H1 (cell line): Measurements from ENCODE around the gene OBSL1. TPM values are rescaled to one million over a fixed set of nuclear protein-coding genes. Genes with fewer than 3 reads are reported as not detected.

Source experiments
- CTCF ChIA-PET: fragments of 300-600 bp; sonication (Branson Sonifier 250); formaldehyde crosslinking; loops from one replicate; lab custom pipeline; 2021; ENCODE audit not compliant: partially characterized antibody; lab: Charles Lee
- POLR2A ChIA-PET: fragments of 300-600 bp; sonication (Branson Sonifier 250); formaldehyde crosslinking; loops from one replicate; lab custom pipeline; 2021; ENCODE audit warnings: inconsistent platforms; ENCODE audit not compliant: partially characterized antibody; lab: Charles Lee
- DNase-seq, 2 experiments: peaks; one replicate each; pipeline versions ENCODE4 v3.0.0 to v3.0.0-alpha.2; 2010 to 2022; ENCODE audit warnings: low spot score in 2 of 2, low read depth in 1 of 2, mixed read lengths in 1 of 2
- FAIRE-seq: peaks from 2 replicates; lab custom pipeline; 2011; peaks lifted over from hg19 to GRCh38; lab: Jason Lieb, UNC
- H2AFZ ChIP-seq: 2 replicates; pipeline ENCODE4 v1.8.1; 2012; ENCODE audit warnings: low read length, inconsistent platforms
- H2AK5ac ChIP-seq: 2 replicates; pipeline ENCODE4 v1.6.1; 2013; ENCODE audit warnings: low read depth, low read length
- H2BK120ac ChIP-seq: replicated peaks from 2 replicates; pipeline ENCODE3; 2013; ENCODE audit warnings: low read depth, low read length, inconsistent platforms
- H2BK12ac ChIP-seq: 2 replicates; pipeline ENCODE4 v1.6.1; 2013; ENCODE audit warnings: low read depth, low read length
- H2BK15ac ChIP-seq: 2 replicates; pipeline ENCODE4 v1.6.1; 2013; ENCODE audit warnings: low read length
- H2BK20ac ChIP-seq: 2 replicates; pipeline ENCODE4 v1.6.1; 2013; ENCODE audit warnings: low read length
- H2BK5ac ChIP-seq: 2 replicates; pipeline ENCODE4 v1.6.1; 2013; ENCODE audit warnings: low read depth, low read length
- H3K14ac ChIP-seq: 2 replicates; pipeline ENCODE4 v1.6.1; 2013; ENCODE audit warnings: inconsistent platforms; ENCODE audit not compliant: insufficient read length
- H3K18ac ChIP-seq: 2 replicates; pipeline ENCODE4 v1.6.1; 2013; ENCODE audit warnings: low read length; ENCODE audit errors: extremely low read depth
- H3K23ac ChIP-seq: 2 replicates; pipeline ENCODE4 v1.6.1; 2013; ENCODE audit warnings: inconsistent platforms; ENCODE audit not compliant: insufficient read length
- H3K23me2 ChIP-seq: 2 replicates; pipeline ENCODE4 v1.6.1; 2013; ENCODE audit warnings: low read depth, low read length
- H3K27ac ChIP-seq: 2 replicates; pipeline ENCODE4 v1.6.1; 2011; ENCODE audit warnings: low read depth, low read length, inconsistent platforms
- H3K27me3 ChIP-seq, 4 experiments: replicated peaks in 1 of 4; 1 replicate in 1 of 4; 2 replicates in 3 of 4; pipeline versions ENCODE4 v1.6.1 to v1.8.1; 2011 to 2013; ENCODE audit warnings: low read length in 3 of 4, mild to moderate bottlenecking in 3 of 4, inconsistent platforms in 2 of 4, mixed read lengths in 2 of 4, moderate library complexity in 1 of 4; ENCODE audit not compliant: control insufficient read depth in 3 of 4, insufficient read depth in 3 of 4; ENCODE audit errors: extremely low read depth in 1 of 4
- H3K36me3 ChIP-seq, 4 experiments: 2 replicates each; pipeline versions ENCODE4 v1.6.1 to v1.8.1; 2011 to 2013; ENCODE audit warnings: mild to moderate bottlenecking in 4 of 4, low read length in 3 of 4, moderate library complexity in 2 of 4, control low read depth in 1 of 4, inconsistent platforms in 1 of 4; ENCODE audit not compliant: insufficient read depth in 4 of 4, control insufficient read depth in 2 of 4
- H3K4ac ChIP-seq: replicated peaks from 2 replicates; pipeline ENCODE3; 2013; ENCODE audit warnings: low read length, low read depth, mixed read lengths, inconsistent platforms; ENCODE audit not compliant: insufficient read length
- H3K4me1 ChIP-seq, 4 experiments: replicated peaks in 1 of 4; 1 replicate in 1 of 4; 2 replicates in 3 of 4; pipeline versions ENCODE4 v1.6.1 to v1.8.1; 2011 to 2013; ENCODE audit warnings: low read length in 3 of 4, inconsistent platforms in 2 of 4, mixed read lengths in 1 of 4; ENCODE audit not compliant: insufficient read depth in 4 of 4, control insufficient read depth in 3 of 4
- H3K4me2 ChIP-seq, 2 experiments: 2 replicates each; pipeline versions ENCODE4 v1.6.1 to v1.8.1; 2011 to 2013; ENCODE audit warnings: low read depth in 2 of 2, low read length in 2 of 2, control low read depth in 1 of 2, inconsistent platforms in 1 of 2, mild to moderate bottlenecking in 1 of 2; ENCODE audit not compliant: insufficient read depth in 1 of 2
- H3K4me3 ChIP-seq, 4 experiments: fragments of 200-600, 300-600 bp in 1 of 4; sonication (generic), shearing (Covaris generic), sonication (Bioruptor Twin) in 1 of 4; 2 replicates each; pipeline versions ENCODE4 v1.5.1 to v1.8.1; 2011 to 2016; ENCODE audit warnings: low read length in 4 of 4, low read depth in 3 of 4, control low read depth in 2 of 4, inconsistent platforms in 2 of 4, mild to moderate bottlenecking in 2 of 4, mixed read lengths in 1 of 4, moderate library complexity in 1 of 4; ENCODE audit not compliant: insufficient read depth in 2 of 4; ENCODE audit errors: extremely low read depth in 1 of 4
- H3K56ac ChIP-seq: replicated peaks from 2 replicates; pipeline ENCODE3; 2013; ENCODE audit warnings: low read depth, mild to moderate bottlenecking, mixed read lengths, low read length, inconsistent platforms; ENCODE audit not compliant: insufficient read length
- H3K79me1 ChIP-seq: 2 replicates; pipeline ENCODE4 v1.6.1; 2013; ENCODE audit warnings: low read depth, low read length, control low read depth
- H3K79me2 ChIP-seq, 2 experiments: 2 replicates each; pipeline versions ENCODE4 v1.6.1 to v1.8.1; 2012 to 2013; ENCODE audit warnings: low read length in 2 of 2, mild to moderate bottlenecking in 2 of 2, inconsistent platforms in 1 of 2; ENCODE audit not compliant: insufficient read depth in 2 of 2, control insufficient read depth in 1 of 2
- H3K9ac ChIP-seq, 4 experiments: replicated peaks in 1 of 4; 1 replicate in 1 of 4; 2 replicates in 3 of 4; pipeline versions ENCODE4 v1.6.1 to v1.8.1; 2011 to 2013; ENCODE audit warnings: low read depth in 3 of 4, low read length in 3 of 4, control low read depth in 2 of 4, mild to moderate bottlenecking in 2 of 4, moderate library complexity in 2 of 4, inconsistent platforms in 1 of 4; ENCODE audit errors: extremely low read depth in 1 of 4
- H3K9me3 ChIP-seq, 2 experiments: 2 replicates each; pipeline versions ENCODE4 v1.6.1 to v1.8.1; 2012 to 2013; ENCODE audit warnings: mild to moderate bottlenecking in 2 of 2, moderate library complexity in 2 of 2, control low read depth in 1 of 2, inconsistent platforms in 1 of 2, low read depth in 1 of 2, low read length in 1 of 2, mixed read lengths in 1 of 2; ENCODE audit not compliant: insufficient read depth in 2 of 2
- H4K20me1 ChIP-seq, 2 experiments: replicated peaks in 1 of 2; 2 replicates each; pipeline versions ENCODE3 to v1.8.1; 2011 to 2013; ENCODE audit warnings: inconsistent platforms in 2 of 2, low read length in 2 of 2, mild to moderate bottlenecking in 1 of 2; ENCODE audit not compliant: insufficient read depth in 2 of 2, control insufficient read depth in 1 of 2
- H4K5ac ChIP-seq: 2 replicates; pipeline ENCODE4 v1.6.1; 2013; ENCODE audit warnings: low read length, low read depth, mixed read lengths, inconsistent platforms; ENCODE audit not compliant: insufficient read length
- H4K8ac ChIP-seq: 2 replicates; pipeline ENCODE4 v1.8.0; 2013; ENCODE audit warnings: mild to moderate bottlenecking, moderate library complexity, low read length, inconsistent platforms; ENCODE audit not compliant: insufficient read depth; ENCODE audit errors: extremely low read depth
- H4K91ac ChIP-seq: replicated peaks from 2 replicates; pipeline ENCODE3; 2013; ENCODE audit warnings: low read length, mixed read lengths, inconsistent platforms; ENCODE audit not compliant: insufficient read length
- ATF2 ChIP-seq: IDR thresholded peaks from 2 replicates; pipeline ENCODE4 v1.6.1; 2012; ENCODE audit warnings: low read length, inconsistent platforms
- CBX8 ChIP-seq: fragments of 300-800, 300-1000 bp; sonication (generic); IDR thresholded peaks from 2 replicates; pipeline ENCODE4 v1.7.1; 2016; ENCODE audit warnings: low read depth, low read length, borderline replicate concordance
- CHD1 ChIP-seq: IDR thresholded peaks from 2 replicates; pipeline ENCODE4 v1.6.1; 2012; ENCODE audit warnings: low read depth, low read length, improper control_type of control experiment
- CHD2 ChIP-seq: IDR thresholded peaks from 2 replicates; pipeline ENCODE4 v1.6.1; 2012; ENCODE audit warnings: low read length, improper control_type of control experiment
- HDAC2 ChIP-seq, 2 experiments: fragments of 300-600 bp in 1 of 2; sonication (generic) in 1 of 2; IDR thresholded peaks; 2 replicates each; pipeline ENCODE4 v1.6.1; 2011 to 2012; ENCODE audit warnings: low read depth in 2 of 2, low read length in 2 of 2, mild to moderate bottlenecking in 2 of 2, moderate library complexity in 2 of 2, borderline replicate concordance in 1 of 2, inconsistent platforms in 1 of 2
- JUN ChIP-seq: IDR thresholded peaks from 2 replicates; pipeline ENCODE4 v1.6.1; 2011; ENCODE audit warnings: low read depth, mild to moderate bottlenecking, improper control_type of control experiment, low read length
- MAX ChIP-seq: IDR thresholded peaks from 2 replicates; pipeline ENCODE4 v1.6.1; 2012; ENCODE audit warnings: inconsistent platforms
- RXRA ChIP-seq: IDR thresholded peaks from 2 replicates; pipeline ENCODE4 v1.6.1; 2011; ENCODE audit warnings: low read depth, mild to moderate bottlenecking, low read length, moderate library complexity; ENCODE audit not compliant: insufficient read depth
- SP4 ChIP-seq: IDR thresholded peaks from 2 replicates; pipeline ENCODE4 v1.6.1; 2012; ENCODE audit warnings: low read length, inconsistent platforms
- TAF7 ChIP-seq: optimal IDR thresholded peaks from 2 replicates; pipeline ENCODE3; 2011; ENCODE audit warnings: low read depth, mild to moderate bottlenecking, inconsistent platforms, low read length, moderate library complexity, borderline replicate concordance
- TEAD4 ChIP-seq: IDR thresholded peaks from 2 replicates; pipeline ENCODE4 v1.6.1; 2012; ENCODE audit warnings: low read depth, low read length, inconsistent platforms, mixed read lengths
- WGBS, 2 experiments: shearing (Covaris generic) in 1 of 2; methylation state at CpG; one replicate each; pipeline versions ENCODE4 v1.1.6 to v1.1.7; 2013 to 2015; ENCODE audit warnings: low lambda C conversion rate in 2 of 2, mixed read lengths in 2 of 2, inconsistent platforms in 1 of 2, low coverage in 1 of 2, missing lambda C conversion rate in 1 of 2; ENCODE audit not compliant: insufficient replicate concordance in 2 of 2, insufficient coverage in 1 of 2, insufficient read length in 1 of 2; ENCODE audit errors: extremely low coverage in 1 of 2, missing lambda C conversion rate in 1 of 2; 5-methylcytosine and 5-hydroxymethylcytosine counted together
- polyA plus RNA-seq, 7 experiments: library from polyadenylated mRNA; depleted of rRNA in 3 of 7; stranded (reverse) in 5 of 7; unstranded in 2 of 7; fragments of >200 nt in 5 of 7; fragments of 200-250 nt in 2 of 7; gene quantifications; 1 replicate in 5 of 7; 2 replicates in 1 of 7; 4 replicates in 1 of 7; pipeline versions ENCODE4 v1.2.1 to v1.2.3, GENCODE V29; 2011 to 2013; ENCODE audit warnings: missing spikeins in 2 of 7, mixed read lengths in 2 of 7
- total RNA-seq: library from RNA; stranded (reverse); fragmentation: NEBNext Ultra II Directional; extraction: Animal tissue kit (Norgen Biotek cat#: 25700); gene quantifications from 2 replicates; pipeline ENCODE4 v1.2.1, GENCODE V29; 2021

OBSL1 gene
- total and polyA plus RNA-seq, 2 of the 8 experiments (the other 6 are each of a cell fraction or from before 2014, with no cell fraction given): 116 to 127 TPM

GRCh38 chr2:219569041-219569440 is 2.3 kb downstream of the OBSL1 start:
- CTCF ChIA-PET: interaction anchor here (0.7 to 19.7 kb wide), 6 partner anchors 9 to 120 kb away, joined by 3 to 293 read pairs (median 6); partner anchors contain the start of genes CHPF and TMEM198
- no peak for FAIRE-seq
- Histone ChIP-seq H2BK120ac (no peak overlapping the region), H4K91ac (no peak overlapping the region), H4K20me1 (no peaks in the 10 kb centered on the region), H3K36me3 (peaks cover 0 to 40% (median 10%) of the 10 kb centered on the region in 4 experiments; a peak in 5 of 8 replicates), H2AK5ac (no peak overlapping the region), H3K79me1 (0 out of 2 replicates have a peak, but pooled peaks cover 2% of the 10 kb centered on the region), H2BK12ac (no peak overlapping the region), H3K9me3 (peaks cover 0 to 8% of the 10 kb centered on the region in 2 experiments; a peak in 1 of 4 replicates), H2BK20ac (no peak overlapping the region), H3K4me1 (peaks cover 4 to 46% (median 37%) of the 10 kb centered on the region in 4 experiments), H3K4me2 (no peak overlapping the region; a peak in 1 of 4 replicates), H2BK5ac (no peak overlapping the region), H3K56ac (no peak overlapping the region), H4K8ac (no peak overlapping the region), H3K9ac (no peak overlapping the region), H3K27me3 (peaks cover 0 to 2% (median 0%) of the 10 kb centered on the region in 4 experiments; a peak in 1 of 7 replicates), H3K14ac (no peak overlapping the region), H3K79me2 (peaks cover 0 to 11% of the 10 kb centered on the region in 2 experiments; a peak in 2 of 4 replicates), H3K27ac (no peak overlapping the region), H3K4me3 (no peak overlapping the region), H2AFZ (no peak overlapping the region), H3K23ac (no peak overlapping the region), H3K23me2 (peaks cover 8% of the 10 kb centered on the region; the same call in 1 of the 2 replicates), H3K18ac (no peak overlapping the region), H2BK15ac (no peak overlapping the region), H3K4ac (no peak overlapping the region), H4K5ac (no peak overlapping the region)
- 94% methylated on average over 5 of the region's 6 CpGs; no CpG with 5 or more reads in 1 of the 2 experiments for WGBS, 2 experiments
- no peak for DNase-seq
- POLR2A ChIA-PET: interaction anchor here (1.0 to 18.6 kb wide), 5 partner anchors 8 to 35 kb away, joined by 4 to 293 read pairs (median 4); partner anchors contain the start of gene STK11IP
- no peak for TF ChIP-seq SP4
- no peak for TF ChIP-seq TAF7
- TF ChIP-seq HDAC2 (IDR thresholded peaks at IDR 0.05; ENCODE audit: borderline replicate concordance in 1 of 2, low read depth in 2 of 2, low read length in 2 of 2): no peak
- no peak for TF ChIP-seq RXRA
- no peak for TF ChIP-seq TEAD4
- TF ChIP-seq MAX: no peak
- no peak for TF ChIP-seq JUN
- no peak for TF ChIP-seq CHD1
- TF ChIP-seq ATF2: no peak
- TF ChIP-seq CHD2: no peak
- TF ChIP-seq CBX8: no peak
